HTR-8/SVneo (cell line): ENCODE results near the gene CPNE2.

Experiments
- DNase-seq: peaks from one replicate; pipeline ENCODE4 v3.0.0; 2011; ENCODE audit warnings: low spot score, mixed read lengths; ENCODE audit not compliant: insufficient read length
- FAIRE-seq: peaks from 2 replicates; lab custom pipeline; 2011; peaks lifted over from hg19 to GRCh38; lab: Jason Lieb, UNC

Gene CPNE2

GRCh38 chr16:57157533-57157932 lies 65.2 kb downstream of the CPNE2 start:
- DNase-seq (no peak), FAIRE-seq (no peak)

GRCh38 chr16:57159447-57159846 lies 67.1 kb downstream of the CPNE2 start:
- FAIRE-seq (no peak), DNase-seq (no peak)

GRCh38 chr16:57163842-57164241 lies 71.5 kb downstream of the CPNE2 start:
- DNase-seq (no peak), FAIRE-seq (no peak)

GRCh38 chr16:57165483-57165882 lies 73.1 kb downstream of the CPNE2 start:
- FAIRE-seq (no peak), DNase-seq (no peak)

- DNase-seq (no peak), FAIRE-seq (no peak)
These were observed 73.6 kb downstream of the CPNE2 start for GRCh38 chr16:57165938-57166337.

GRCh38 chr16:57166451-57166850 lies 74.1 kb downstream of the CPNE2 start:
- DNase-seq, result no peak
- FAIRE-seq, result no peak

GRCh38 chr16:57166951-57167350 lies 74.6 kb downstream of the CPNE2 start:
- FAIRE-seq, result no peak
- DNase-seq, result no peak

- DNase-seq (no peak), FAIRE-seq (no peak)
These were observed 75.2 kb downstream of the CPNE2 start for GRCh38 chr16:57167538-57167937.

- peak; percentile 59 for DNase-seq
These were observed 75.6 kb downstream of the CPNE2 start for GRCh38 chr16:57167953-57168352.

GRCh38 chr16:57169327-57169726 lies 76.9 kb downstream of the CPNE2 start:
- no peak for DNase-seq
- no peak for FAIRE-seq

More at GRCh38 chr16:57167953-57168352, 75.6 kb downstream of the CPNE2 start:
- FAIRE-seq, result peak; percentile 40

- FAIRE-seq (no peak), DNase-seq (no peak)
These were observed 80.4 kb downstream of the CPNE2 start for GRCh38 chr16:57172721-57173290.

- no peak for FAIRE-seq
- DNase-seq, result no peak
These were observed 83.5 kb downstream of the CPNE2 start for GRCh38 chr16:57175896-57176295.

GRCh38 chr16:57178196-57178595 lies 85.8 kb downstream of the CPNE2 start:
- DNase-seq, result no peak
- FAIRE-seq, result no peak

- FAIRE-seq (no peak), DNase-seq (no peak)
These were observed 86.4 kb downstream of the CPNE2 start for GRCh38 chr16:57178793-57179212.

- FAIRE-seq, result no peak
These were observed 86.9 kb downstream of the CPNE2 start for GRCh38 chr16:57179215-57179828.

GRCh38 chr16:57184113-57184512 lies 91.7 kb downstream of the CPNE2 start:
- no peak for FAIRE-seq
- DNase-seq, result no peak

More at GRCh38 chr16:57179215-57179828, 86.9 kb downstream of the CPNE2 start:
- no peak for DNase-seq

- no peak for FAIRE-seq
- no peak for DNase-seq
These were observed 92.6 kb downstream of the CPNE2 start for GRCh38 chr16:57184887-57185445.

GRCh38 chr16:57185446-57185944 lies 93.1 kb downstream of the CPNE2 start:
- no peak for FAIRE-seq
- peak; percentile 24 for DNase-seq

GRCh38 chr16:57185945-57186871 lies 93.8 kb downstream of the CPNE2 start, which contains the start of the genes PSME3IP1 and RSPRY1:
Gene PSME3IP1, minus strand, starts transcription at chr16:57186039. Its CDS starts 12,185 bp downstream, at chr16:57173854.
Gene RSPRY1, plus strand, starts transcription at chr16:57186329. Its CDS starts 18,330 bp downstream, at chr16:57204659.
- peak; percentile 98 for FAIRE-seq

More at GRCh38 chr16:57185945-57186871, 93.8 kb downstream of the CPNE2 start, which contains the start of the genes PSME3IP1 and RSPRY1:
- peak; percentile 99 for DNase-seq
